Retinal pigment epithelial cell (primary cell): Measurements from ENCODE around the gene KCNH6.

Experiments used
- DNase-seq: peaks from one replicate; pipeline ENCODE4 v3.0.0-alpha.2; 2010; ENCODE audit warnings: low read depth
- H3K4me3 ChIP-seq: 2 replicates; pipeline ENCODE4 v1.5.1; 2011; ENCODE audit warnings: mild to moderate bottlenecking, low read length, control low read depth, moderate library complexity
- CTCF ChIP-seq: conservative IDR thresholded peaks from 2 replicates; pipeline ENCODE4 v1.5.1; 2011; ENCODE audit warnings: low read depth, low read length, control low read depth, inconsistent platforms

The KCNH6 gene

GRCh38 chr17:63489291-63489690 lies 33.9 kb upstream of the KCNH6 start:
- no peak for DNase-seq
- H3K4me3 ChIP-seq, result no peak overlapping the region
- TF ChIP-seq CTCF, result no peak

- no peak for DNase-seq
- no peak overlapping the region for H3K4me3 ChIP-seq
- no peak for TF ChIP-seq CTCF
Observed at GRCh38 chr17:63490329-63490728, 32.8 kb upstream of the KCNH6 start.

- DNase-seq, result no peak
- no peak for TF ChIP-seq CTCF
- no peak overlapping the region for H3K4me3 ChIP-seq
Observed at GRCh38 chr17:63490858-63491400, 32.2 kb upstream of the KCNH6 start.

- H3K4me3 ChIP-seq, result no peak overlapping the region
- DNase-seq, result no peak
- no peak for TF ChIP-seq CTCF
Observed at GRCh38 chr17:63491413-63491812, 31.7 kb upstream of the KCNH6 start.

- TF ChIP-seq CTCF, result no peak
- no peak for DNase-seq
- H3K4me3 ChIP-seq, result no peak overlapping the region
Observed at GRCh38 chr17:63491977-63492618, 31.1 kb upstream of the KCNH6 start.

- TF ChIP-seq CTCF, result no peak
- no peak overlapping the region for H3K4me3 ChIP-seq
- DNase-seq, result no peak
Observed at GRCh38 chr17:63492940-63493339, 30.2 kb upstream of the KCNH6 start.

GRCh38 chr17:63493411-63493810 lies 29.7 kb upstream of the KCNH6 start:
- no peak for TF ChIP-seq CTCF
- no peak for DNase-seq
- no peak overlapping the region for H3K4me3 ChIP-seq
